HepG2 (cell line): ENCODE data around the gene TPX2. TPM values are rescaled to one million over a fixed set of nuclear protein-coding genes. Genes with fewer than 3 reads are reported as not detected.
A peak's percentile ranks its signal among the peaks of the same experiment; 100 is the strongest.

Experiments
- GATA4 ChIP-seq: sonication (generic); IDR thresholded peaks from 2 replicates; pipeline ENCODE4 v1.6.1; 2016; ENCODE audit warnings: antibody characterized with exemption, low read depth, borderline replicate concordance
- IKZF4 ChIP-seq: sonication (generic); formaldehyde crosslinking; IDR thresholded peaks from 2 replicates; pipeline ENCODE4 v1.5.1; 2020; ENCODE audit warnings: borderline replicate concordance, mild to moderate bottlenecking, low read depth, missing genetic modification reagents; ENCODE audit errors: not compliant biosample characterization
- MAF1 ChIP-seq: sonication (generic); formaldehyde crosslinking; IDR thresholded peaks from 2 replicates; pipeline ENCODE4 v1.5.0; 2020; ENCODE audit warnings: missing genetic modification reagents, borderline replicate concordance
- MIER3 ChIP-seq: IDR thresholded peaks from 2 replicates; pipeline ENCODE4 v1.6.1; 2016; ENCODE audit warnings: missing compliant biosample characterization, borderline replicate concordance
- NFKB2 ChIP-seq: sonication (generic); formaldehyde crosslinking; IDR thresholded peaks from 2 replicates; pipeline ENCODE4 v1.4.0; 2020; ENCODE audit warnings: missing genetic modification reagents, borderline replicate concordance
- NPAS2 ChIP-seq: sonication (generic); formaldehyde crosslinking; IDR thresholded peaks from 2 replicates; pipeline ENCODE4 v1.8.0; 2022; ENCODE audit warnings: mild to moderate bottlenecking, missing genetic modification reagents, borderline replicate concordance
- RBAK ChIP-seq: sonication (generic); formaldehyde crosslinking; IDR thresholded peaks from 2 replicates; pipeline ENCODE4 v1.5.1; 2020; ENCODE audit warnings: mild to moderate bottlenecking, missing genetic modification reagents
- SP140L ChIP-seq: sonication (generic); formaldehyde crosslinking; IDR thresholded peaks from 2 replicates; pipeline ENCODE4 v1.4.0; 2020; ENCODE audit warnings: missing genetic modification reagents, borderline replicate concordance
- TCF12 ChIP-seq, 2 experiments: fragments of 450-650 bp in 1 of 2; sonication (generic) in 1 of 2; formaldehyde crosslinking in 1 of 2; IDR thresholded peaks; 2 replicates each; pipeline versions ENCODE4 v1.6.1 to v1.8.0; 2017 to 2022; ENCODE audit warnings: antibody characterized with exemption in 1 of 2, mild to moderate bottlenecking in 1 of 2, missing genetic modification reagents in 1 of 2, moderate library complexity in 1 of 2
- XRCC5 ChIP-seq: fragments of 200-400 bp; formaldehyde crosslinking; optimal IDR thresholded peaks from 2 replicates; pipeline ENCODE3; 2017; ENCODE audit warnings: mild to moderate bottlenecking, low read length
- YY1 ChIP-seq: IDR thresholded peaks from 2 replicates; pipeline ENCODE4 v1.6.1; 2011; ENCODE audit warnings: low read length, low read depth, moderate library complexity, mild to moderate bottlenecking; ENCODE audit not compliant: insufficient read depth, insufficient replicate concordance
- ZNF136 ChIP-seq: sonication (generic); formaldehyde crosslinking; IDR thresholded peaks from 2 replicates; pipeline ENCODE4 v1.8.1; 2022; ENCODE audit warnings: low read depth, mild to moderate bottlenecking, moderate library complexity, missing genetic modification reagents
- ZNF337 ChIP-seq: sonication (generic); formaldehyde crosslinking; IDR thresholded peaks from 2 replicates; pipeline ENCODE4 v1.5.1; 2020; ENCODE audit warnings: missing genetic modification reagents, low read depth, mild to moderate bottlenecking, borderline replicate concordance
- ZNF441 ChIP-seq: sonication (generic); formaldehyde crosslinking; IDR thresholded peaks from 2 replicates; pipeline ENCODE4 v1.7.0; 2021; ENCODE audit warnings: missing genetic modification reagents, borderline replicate concordance
- ZNF549 ChIP-seq: sonication (generic); formaldehyde crosslinking; IDR thresholded peaks from 2 replicates; pipeline ENCODE4 v1.5.0; 2020; ENCODE audit warnings: missing genetic modification reagents
- polyA plus RNA-seq, 8 experiments: library from polyadenylated mRNA; depleted of rRNA in 3 of 8; stranded (reverse) in 7 of 8; unstranded in 1 of 8; fragments of >200 nt; fragmentation: Illumina TruSeq in 4 of 8; extraction: Trizol in 4 of 8; gene quantifications; 2 replicates each; pipeline versions ENCODE4 v1.2.1 to v1.2.3, GENCODE V29; 2011 to 2016; ENCODE audit warnings: low read depth in 4 of 8, missing spikeins in 1 of 8, mixed read lengths in 1 of 8; ENCODE audit not compliant: insufficient read depth in 1 of 8
- total RNA-seq, 5 experiments: library from RNA; depleted of rRNA; stranded (reverse); fragments of >200 nt; fragmentation: Illumina TruSeq; extraction: Trizol; gene quantifications; 2 replicates each; pipeline ENCODE4 v1.2.3, GENCODE V29; 2016; ENCODE audit warnings: low read depth in 1 of 5
- TF ChIP-seq, protein P1 (sequence below): sonication (generic); formaldehyde crosslinking; IDR thresholded peaks from 2 replicates; pipeline ENCODE4 v1.5.1; 2020; ENCODE audit warnings: mild to moderate bottlenecking, missing genetic modification reagents, moderate library complexity
- TF ChIP-seq, protein P2 (sequence below): IDR thresholded peaks from 2 replicates; pipeline ENCODE4 v1.6.1; 2016; ENCODE audit warnings: missing compliant biosample characterization, missing genetic modification reagents, borderline replicate concordance
- TF ChIP-seq, protein P3 (sequence below): fragments of 450-650 bp; IDR thresholded peaks from 2 replicates; pipeline ENCODE4 v1.6.1; 2016
- TF ChIP-seq, protein P4 (sequence below): sonication (generic); formaldehyde crosslinking; IDR thresholded peaks from 2 replicates; pipeline ENCODE4 v1.5.1; 2020; ENCODE audit warnings: mild to moderate bottlenecking, missing genetic modification reagents, moderate library complexity

TPX2 gene
- total and polyA plus RNA-seq, 2 of the 13 experiments (the other 11 are each of a cell fraction or from before 2014, with no cell fraction given), result 34.3 to 124 TPM

DNA sequence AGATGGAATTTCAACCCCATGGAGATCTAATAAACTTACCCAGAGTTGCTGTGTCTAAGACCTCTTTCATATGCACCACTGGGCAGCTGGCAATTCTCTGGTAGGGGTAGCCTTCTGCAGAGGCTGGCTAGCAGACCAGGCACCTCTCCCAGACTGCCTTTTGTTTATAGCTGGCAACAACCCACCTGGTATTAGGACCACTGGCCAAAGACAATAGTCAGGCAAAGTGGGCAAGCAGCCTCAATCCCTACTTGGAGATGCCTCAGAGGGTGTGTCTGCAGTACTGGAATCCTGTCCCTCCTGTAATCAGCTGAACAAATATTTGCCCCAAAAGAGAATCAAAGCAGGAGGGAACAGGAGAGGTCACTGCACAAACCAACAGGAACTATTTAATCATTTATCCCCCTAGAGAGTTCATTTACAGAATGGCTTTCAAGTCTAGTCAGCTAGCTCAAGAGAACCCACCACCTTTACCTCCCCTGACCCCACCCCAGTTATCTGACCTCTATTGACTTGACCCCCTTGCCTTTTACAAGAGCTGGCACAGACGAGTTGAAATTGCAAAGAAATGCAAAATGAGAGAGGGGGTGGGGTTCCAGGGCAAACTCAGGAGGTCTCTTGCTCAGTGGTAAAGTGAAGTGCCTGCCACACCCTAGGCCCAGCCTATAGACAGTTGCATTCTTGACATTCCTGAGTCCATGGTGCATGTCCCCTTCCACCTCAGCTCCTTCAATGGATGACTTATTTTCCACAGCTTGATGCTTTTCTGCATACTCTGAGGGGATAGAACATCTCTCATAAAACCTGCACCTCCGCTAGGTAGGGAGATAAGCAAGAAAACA is 19.2 kb upstream of the TPX2 start (continued):
- TF ChIP-seq, protein P1, sequence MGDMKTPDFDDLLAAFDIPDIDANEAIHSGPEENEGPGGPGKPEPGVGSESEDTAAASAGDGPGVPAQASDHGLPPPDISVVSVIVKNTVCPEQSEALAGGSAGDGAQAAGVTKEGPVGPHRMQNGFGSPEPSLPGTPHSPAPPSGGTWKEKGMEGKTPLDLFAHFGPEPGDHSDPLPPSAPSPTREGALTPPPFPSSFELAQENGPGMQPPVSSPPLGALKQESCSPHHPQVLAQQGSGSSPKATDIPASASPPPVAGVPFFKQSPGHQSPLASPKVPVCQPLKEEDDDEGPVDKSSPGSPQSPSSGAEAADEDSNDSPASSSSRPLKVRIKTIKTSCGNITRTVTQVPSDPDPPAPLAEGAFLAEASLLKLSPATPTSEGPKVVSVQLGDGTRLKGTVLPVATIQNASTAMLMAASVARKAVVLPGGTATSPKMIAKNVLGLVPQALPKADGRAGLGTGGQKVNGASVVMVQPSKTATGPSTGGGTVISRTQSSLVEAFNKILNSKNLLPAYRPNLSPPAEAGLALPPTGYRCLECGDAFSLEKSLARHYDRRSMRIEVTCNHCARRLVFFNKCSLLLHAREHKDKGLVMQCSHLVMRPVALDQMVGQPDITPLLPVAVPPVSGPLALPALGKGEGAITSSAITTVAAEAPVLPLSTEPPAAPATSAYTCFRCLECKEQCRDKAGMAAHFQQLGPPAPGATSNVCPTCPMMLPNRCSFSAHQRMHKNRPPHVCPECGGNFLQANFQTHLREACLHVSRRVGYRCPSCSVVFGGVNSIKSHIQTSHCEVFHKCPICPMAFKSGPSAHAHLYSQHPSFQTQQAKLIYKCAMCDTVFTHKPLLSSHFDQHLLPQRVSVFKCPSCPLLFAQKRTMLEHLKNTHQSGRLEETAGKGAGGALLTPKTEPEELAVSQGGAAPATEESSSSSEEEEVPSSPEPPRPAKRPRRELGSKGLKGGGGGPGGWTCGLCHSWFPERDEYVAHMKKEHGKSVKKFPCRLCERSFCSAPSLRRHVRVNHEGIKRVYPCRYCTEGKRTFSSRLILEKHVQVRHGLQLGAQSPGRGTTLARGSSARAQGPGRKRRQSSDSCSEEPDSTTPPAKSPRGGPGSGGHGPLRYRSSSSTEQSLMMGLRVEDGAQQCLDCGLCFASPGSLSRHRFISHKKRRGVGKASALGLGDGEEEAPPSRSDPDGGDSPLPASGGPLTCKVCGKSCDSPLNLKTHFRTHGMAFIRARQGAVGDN (CRISPR knock-in tag), result peak; percentile 51; the same call in 1 of the 2 replicates
- no peak for TF ChIP-seq RBAK (CRISPR knock-in tag)
- TF ChIP-seq TCF12 (IDR thresholded peaks at IDR 0.05), result no peak
- peak; percentile 95 for TF ChIP-seq TCF12 (CRISPR knock-in tag; IDR thresholded peaks at IDR 0.05)
- peak; percentile 69 for TF ChIP-seq MIER3 (CRISPR knock-in tag)
- TF ChIP-seq, protein P2, sequence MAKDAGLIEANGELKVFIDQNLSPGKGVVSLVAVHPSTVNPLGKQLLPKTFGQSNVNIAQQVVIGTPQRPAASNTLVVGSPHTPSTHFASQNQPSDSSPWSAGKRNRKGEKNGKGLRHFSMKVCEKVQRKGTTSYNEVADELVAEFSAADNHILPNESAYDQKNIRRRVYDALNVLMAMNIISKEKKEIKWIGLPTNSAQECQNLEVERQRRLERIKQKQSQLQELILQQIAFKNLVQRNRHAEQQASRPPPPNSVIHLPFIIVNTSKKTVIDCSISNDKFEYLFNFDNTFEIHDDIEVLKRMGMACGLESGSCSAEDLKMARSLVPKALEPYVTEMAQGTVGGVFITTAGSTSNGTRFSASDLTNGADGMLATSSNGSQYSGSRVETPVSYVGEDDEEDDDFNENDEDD (CRISPR knock-in tag), result peak; percentile 46; the same call in 1 of the 2 replicates
- TF ChIP-seq NFKB2 (CRISPR knock-in tag), result no peak
- TF ChIP-seq ZNF441 (CRISPR knock-in tag), result no peak; the same call in 1 of the 2 replicates
- TF ChIP-seq GATA4, result peak; percentile 89
- TF ChIP-seq, protein P3, sequence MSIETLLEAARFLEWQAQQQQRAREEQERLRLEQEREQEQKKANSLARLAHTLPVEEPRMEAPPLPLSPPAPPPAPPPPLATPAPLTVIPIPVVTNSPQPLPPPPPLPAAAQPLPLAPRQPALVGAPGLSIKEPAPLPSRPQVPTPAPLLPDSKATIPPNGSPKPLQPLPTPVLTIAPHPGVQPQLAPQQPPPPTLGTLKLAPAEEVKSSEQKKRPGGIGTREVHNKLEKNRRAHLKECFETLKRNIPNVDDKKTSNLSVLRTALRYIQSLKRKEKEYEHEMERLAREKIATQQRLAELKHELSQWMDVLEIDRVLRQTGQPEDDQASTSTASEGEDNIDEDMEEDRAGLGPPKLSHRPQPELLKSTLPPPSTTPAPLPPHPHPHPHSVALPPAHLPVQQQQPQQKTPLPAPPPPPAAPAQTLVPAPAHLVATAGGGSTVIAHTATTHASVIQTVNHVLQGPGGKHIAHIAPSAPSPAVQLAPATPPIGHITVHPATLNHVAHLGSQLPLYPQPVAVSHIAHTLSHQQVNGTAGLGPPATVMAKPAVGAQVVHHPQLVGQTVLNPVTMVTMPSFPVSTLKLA, result 0 out of 2 replicates have a peak, but pooled peaks have one; percentile 11
- peak; percentile 24 for TF ChIP-seq IKZF4 (CRISPR knock-in tag)
- TF ChIP-seq ZNF136 (CRISPR knock-in tag), result peak; percentile 72; the same call in 1 of the 2 replicates
- no peak for TF ChIP-seq NPAS2
- peak; percentile 83; the same call in 1 of the 2 replicates for TF ChIP-seq ZNF337
- no peak for TF ChIP-seq ZNF549
- TF ChIP-seq MAF1 (CRISPR knock-in tag), result no peak; the same call in 1 of the 2 replicates
- TF ChIP-seq, protein P4, sequence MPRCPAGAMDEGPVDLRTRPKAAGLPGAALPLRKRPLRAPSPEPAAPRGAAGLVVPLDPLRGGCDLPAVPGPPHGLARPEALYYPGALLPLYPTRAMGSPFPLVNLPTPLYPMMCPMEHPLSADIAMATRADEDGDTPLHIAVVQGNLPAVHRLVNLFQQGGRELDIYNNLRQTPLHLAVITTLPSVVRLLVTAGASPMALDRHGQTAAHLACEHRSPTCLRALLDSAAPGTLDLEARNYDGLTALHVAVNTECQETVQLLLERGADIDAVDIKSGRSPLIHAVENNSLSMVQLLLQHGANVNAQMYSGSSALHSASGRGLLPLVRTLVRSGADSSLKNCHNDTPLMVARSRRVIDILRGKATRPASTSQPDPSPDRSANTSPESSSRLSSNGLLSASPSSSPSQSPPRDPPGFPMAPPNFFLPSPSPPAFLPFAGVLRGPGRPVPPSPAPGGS (CRISPR knock-in tag), result peak; percentile 89; the same call in 1 of the 2 replicates
- no peak for TF ChIP-seq XRCC5
- no peak for TF ChIP-seq YY1
- TF ChIP-seq SP140L (CRISPR knock-in tag), result no peak
